NCI-H82 (cell line): ENCODE data around the gene ZNF677.
A peak's percentile ranks its signal among the peaks of the same experiment; 100 is the strongest.
"Not testable (repeated sequence)": the region's sequence is repeated elsewhere in the genome, so short reads cannot be mapped to it uniquely, and the experiment has no call there.

Experiments used
- DNase-seq: peaks from one replicate; lab custom pipeline; 2025; lab: John Stamatoyannopoulos, UW

Gene ZNF677

GRCh38 chr19:53193535-53194222 lies 61.0 kb downstream of the ZNF677 start:
- no peak for DNase-seq

DNA sequence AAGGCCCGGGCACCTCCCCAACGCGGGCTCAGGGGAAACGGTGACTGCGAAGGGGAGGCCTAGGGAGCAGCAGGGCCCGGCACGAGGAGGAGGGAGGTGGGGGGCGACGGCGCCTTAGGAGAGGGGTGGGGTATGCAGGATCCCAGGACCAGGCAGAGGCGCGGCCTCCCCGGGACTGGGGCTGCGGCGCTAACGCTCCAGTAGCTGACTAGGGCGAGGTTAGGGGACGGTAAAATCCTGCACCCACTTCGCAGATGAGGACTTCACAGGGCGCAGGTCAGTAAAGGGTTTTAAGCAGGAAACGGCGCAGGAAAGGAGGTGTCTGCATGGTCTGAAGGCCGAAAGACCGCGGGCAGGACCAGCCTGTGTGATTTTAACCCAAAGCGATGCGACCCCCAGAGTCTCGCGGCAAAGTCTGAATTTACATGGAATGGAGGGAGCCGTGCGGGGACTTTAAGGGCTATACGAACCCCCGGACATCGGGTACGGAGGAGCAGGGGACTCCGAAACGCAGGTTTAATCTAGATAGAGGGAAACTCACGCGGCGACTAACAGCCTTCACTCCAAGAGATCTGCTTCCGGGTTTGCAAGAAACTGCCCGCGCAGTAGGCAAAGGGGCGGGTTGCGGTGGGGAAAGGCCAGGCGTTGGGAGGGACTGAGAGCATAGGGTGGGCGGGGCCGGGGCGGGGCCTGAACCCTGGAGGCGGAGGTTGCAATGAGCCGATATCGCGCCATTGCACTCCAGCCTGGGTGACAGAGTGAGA lies 61.7 kb downstream of the ZNF677 start, which contains the start of gene ZNF665:
Gene ZNF665 (minus strand): TSS at position 588 of the 764 bp plus-strand sequence. CDS start 10,460 bp downstream, outside the sequence.
- DNase-seq, result peak; percentile 72

- no peak for DNase-seq
Observed at GRCh38 chr19:53190253-53190652, 64.4 kb downstream of the ZNF677 start.

GRCh38 chr19:53189691-53190198 lies 64.9 kb downstream of the ZNF677 start:
- not testable (repeated sequence) for DNase-seq
